HG02981 (cell line): Measurements from ENCODE around the gene CDC42EP4.
"Not testable (repeated sequence)": the region's sequence is repeated elsewhere in the genome, so short reads cannot be mapped to it uniquely, and the experiment has no call there.

Source experiments
- ATAC-seq: cut with Tn5 transposase; IDR thresholded peaks from one replicate; pipeline ENCODE4 v1.9.1; 2021; ENCODE audit warnings: mild to moderate bottlenecking, moderate library complexity; ENCODE audit not compliant: unreplicated experiment

CDC42EP4 gene

DNA sequence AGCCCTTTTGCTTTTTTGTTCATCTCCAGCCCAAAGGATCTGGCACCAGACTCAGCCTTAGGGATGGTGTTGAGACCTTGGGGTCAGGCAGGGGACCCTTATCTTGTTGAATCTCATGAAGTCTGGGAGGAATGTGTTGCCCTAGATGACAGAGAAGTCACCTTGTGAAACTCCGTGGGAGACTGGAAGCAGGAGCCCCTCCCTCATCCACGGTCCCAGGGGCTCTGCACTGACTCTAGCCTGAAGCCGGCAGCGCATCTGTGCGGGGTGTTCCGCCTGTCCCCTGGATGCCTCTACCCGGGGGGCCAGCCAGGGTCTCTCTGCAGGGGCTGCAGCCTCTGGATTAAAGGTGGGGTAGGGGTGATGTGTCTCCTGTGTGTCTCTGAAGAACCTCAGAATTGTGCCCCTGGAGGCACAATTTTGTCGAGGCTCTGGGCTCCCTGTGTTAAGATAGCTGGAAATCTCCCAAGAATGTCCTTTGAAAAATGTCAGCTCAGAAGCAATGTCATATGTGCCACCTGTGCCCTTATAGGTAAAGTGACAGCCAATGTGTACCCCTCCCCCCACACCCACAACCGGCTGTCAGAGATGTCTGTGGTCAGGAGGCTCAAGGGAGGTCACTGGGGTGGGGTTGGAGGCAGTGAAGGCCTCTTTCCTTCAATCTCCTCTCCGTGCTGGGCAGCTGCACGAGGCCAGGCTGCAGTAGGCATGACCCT is 32.1 kb upstream of the CDC42EP4 start:
- no peak for ATAC-seq

DNA sequence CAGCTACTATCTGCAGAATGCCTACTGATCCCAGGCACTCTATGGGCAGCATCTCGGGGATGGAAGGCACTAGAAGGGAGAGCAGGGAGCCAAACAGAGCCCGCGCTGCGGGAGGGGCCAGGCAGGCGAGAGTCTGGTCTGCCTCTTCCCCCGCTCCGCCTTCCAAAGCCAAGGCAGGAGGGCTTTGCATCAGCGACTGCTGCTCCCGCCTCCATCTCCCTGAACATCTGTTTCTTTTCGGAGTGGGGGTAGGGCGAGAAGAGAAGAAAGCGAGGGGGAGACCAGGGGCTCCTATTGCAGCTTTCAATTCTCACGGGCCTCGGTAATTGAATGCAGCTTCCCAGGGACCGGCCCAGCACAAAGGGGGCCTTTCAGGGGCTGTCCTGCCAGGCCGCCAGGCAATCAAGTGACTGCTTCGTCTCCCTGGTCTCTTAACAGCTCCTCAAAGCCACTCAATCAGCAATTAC is 31.4 kb upstream of the CDC42EP4 start:
- ATAC-seq = no peak

DNA sequence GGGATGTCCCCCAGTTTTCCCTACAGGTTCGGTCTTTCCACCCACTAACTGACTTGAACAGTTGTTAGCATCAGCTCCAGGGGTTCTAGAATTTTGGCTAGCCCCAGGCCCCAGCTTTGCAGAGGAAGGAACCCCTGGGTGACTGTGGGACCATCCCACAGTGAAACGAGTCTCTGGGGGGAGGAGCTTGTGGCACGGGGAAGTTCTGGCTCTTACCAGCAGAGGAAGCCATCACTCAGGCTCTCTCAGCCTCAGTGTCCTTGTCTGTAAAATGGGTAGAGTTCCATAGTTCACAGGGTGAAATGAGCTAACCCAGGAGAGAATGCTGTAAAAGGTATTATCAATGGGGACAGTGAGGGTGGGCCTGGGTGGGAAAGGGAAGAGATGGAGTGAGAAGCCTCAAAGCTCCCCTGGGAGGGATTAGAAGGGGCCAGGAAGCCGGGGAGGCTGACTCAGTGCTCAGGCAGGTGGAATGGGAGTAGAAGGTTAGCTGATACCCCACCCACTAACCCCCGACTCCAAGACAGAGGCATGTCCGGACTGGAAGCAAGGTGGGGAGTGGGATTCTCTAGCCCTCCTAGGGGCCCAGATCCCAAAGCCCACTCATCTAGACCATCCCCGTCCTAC is 30.9 kb upstream of the CDC42EP4 start:
- no peak for ATAC-seq

DNA sequence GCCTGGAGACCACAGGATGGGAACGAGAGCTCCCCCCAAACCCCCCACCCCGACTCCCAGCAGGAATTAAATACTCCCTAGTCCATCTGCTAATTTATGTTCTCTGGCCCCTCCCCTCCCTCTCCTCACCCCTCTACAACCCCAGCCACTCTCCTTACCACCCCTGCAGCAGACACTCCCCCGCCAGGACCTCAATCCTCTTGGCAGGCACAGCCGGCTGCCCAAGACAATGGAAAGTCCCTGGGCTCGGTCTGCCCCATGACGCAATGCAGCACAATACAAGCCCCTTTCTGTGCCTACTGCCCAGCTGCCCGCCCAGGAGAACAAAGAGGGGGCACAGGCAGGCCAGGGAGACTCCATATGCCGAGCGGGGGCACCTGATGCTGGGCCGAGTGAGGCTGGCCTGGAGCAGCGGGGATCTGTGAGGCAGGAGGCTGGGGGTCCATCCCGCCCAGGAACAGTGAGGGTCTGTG is 30.3 kb upstream of the CDC42EP4 start:
- ATAC-seq = no peak

DNA sequence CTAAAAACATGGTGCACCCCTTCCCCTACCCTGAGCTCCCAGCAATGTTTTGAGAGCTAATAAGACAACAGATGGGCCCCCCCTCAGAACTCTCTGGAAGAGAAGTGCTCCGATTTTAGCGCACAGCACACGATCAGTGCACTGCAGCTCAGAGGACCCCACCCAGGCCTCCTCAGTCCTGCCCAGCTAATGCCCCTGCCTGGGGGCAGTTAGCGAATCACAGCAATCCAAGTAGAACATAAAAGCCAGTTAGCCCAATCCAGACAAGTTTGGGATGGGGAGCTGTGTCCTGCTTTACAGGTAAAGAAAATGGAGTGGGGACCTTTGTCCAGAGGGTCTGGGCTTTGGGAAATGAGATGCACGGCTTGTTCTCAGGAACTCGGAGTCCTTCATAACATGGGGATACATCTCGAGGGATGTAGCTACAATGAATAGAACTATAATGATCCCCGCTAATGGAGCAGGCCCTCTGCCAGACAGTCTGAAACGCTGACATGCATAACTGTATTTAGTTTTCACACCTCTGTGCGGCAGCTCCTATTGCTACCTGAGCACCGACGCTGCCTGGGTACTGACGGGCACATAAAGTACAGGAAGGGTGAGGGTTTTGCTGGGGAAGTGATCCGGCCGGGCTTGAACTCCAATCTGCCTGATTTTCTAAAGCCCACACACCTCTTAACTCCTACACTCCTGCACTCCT is 29.7 kb upstream of the CDC42EP4 start:
- no peak for ATAC-seq

DNA sequence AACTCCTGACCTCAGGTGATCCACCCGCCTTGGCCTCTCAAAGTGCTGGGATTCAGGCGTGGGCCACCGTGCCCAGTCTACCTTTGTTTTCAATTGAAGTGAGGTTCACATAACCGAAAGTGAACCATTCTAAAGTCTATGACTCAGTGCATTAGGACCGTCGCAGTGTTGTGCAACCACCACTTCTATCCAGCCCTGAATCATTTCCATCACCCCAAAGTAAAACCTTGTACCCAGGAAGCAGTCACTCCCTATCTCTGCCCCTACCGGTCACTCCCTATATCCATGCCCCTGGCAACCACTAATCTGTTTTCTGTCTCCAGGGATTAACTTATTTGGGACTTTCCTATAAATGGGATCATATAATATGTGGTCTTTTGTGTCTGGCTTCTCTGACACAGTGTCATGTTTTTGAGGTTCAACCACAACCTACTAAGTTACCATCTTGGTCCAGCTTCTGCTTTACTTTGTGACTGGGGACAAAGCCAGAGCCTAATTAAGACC is 28.3 kb upstream of the CDC42EP4 start:
- no peak for ATAC-seq

DNA sequence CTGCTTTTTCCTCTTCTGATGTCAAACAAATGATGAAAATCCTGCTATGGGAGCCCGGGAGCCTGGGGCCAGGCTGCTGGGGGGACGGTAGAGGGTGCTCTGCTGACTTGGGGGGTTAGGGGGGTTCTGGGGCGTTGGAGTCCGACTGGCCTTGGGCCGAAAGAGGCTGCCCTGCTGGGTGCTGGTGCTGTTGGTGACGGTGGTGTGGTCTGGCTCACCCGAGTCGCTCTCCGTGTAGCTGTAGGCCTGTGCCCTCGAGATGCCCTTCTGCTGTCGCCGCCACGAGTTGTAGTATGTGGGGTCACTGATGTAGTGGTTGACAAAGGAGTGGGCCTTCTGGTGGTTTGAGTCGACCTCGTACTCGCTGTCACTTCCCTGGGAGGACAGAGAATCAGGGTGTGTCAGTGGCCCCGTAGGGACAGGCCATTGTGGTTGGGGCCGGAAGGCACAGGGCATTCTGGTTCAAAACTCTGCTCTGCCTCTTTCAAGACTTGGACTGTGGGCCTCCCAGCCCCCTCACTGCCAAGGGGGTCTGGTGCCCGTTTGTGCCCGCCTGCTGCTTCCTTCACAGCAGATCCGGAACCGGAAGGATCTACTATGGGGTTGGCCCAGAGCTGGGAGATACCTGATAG is 26.9 kb upstream of the CDC42EP4 start:
- no peak for ATAC-seq

DNA sequence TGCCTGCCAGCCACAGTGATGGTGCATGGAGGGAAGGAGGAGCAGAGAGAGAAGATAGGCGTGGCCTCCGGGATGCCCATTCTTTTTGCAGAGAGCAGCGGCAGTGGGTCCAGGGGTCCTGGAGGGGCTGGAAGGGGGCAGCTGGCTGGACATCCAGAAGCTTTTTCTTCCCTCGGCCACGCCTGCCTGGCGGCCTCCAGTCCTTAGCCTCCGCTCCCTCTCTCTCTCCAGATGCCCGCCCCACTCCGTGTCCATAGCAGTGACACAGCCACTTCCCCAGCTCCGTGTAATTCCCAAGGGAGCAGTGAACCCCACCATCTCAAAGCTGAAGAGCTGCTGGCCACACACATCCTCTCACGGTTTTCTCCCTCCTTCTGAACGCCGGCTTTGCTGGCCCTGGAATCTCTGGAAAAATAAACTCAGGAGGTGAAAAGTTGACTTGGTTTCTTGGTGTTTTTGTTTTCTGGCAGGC is 26.3 kb upstream of the CDC42EP4 start:
- ATAC-seq = no peak

DNA sequence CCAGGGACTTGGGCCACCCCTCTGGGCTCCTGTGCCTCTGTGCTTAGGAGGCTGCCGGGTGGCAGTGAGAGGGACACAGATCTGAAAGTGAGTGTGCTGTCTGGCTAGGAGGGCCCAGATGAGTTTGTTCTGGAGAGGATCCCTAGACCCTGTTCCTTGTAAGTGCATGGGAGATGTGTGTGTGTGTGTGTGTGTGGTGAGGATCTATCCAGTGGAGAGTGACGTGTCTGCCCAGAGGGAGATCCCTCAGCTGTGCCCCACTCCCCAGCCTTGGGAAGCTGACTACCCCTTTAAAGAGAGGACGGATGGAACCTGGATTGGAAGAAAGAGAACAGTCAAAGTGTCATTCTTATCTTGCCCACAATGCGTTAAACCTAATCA is 25.5 kb upstream of the CDC42EP4 start:
- no peak for ATAC-seq

DNA sequence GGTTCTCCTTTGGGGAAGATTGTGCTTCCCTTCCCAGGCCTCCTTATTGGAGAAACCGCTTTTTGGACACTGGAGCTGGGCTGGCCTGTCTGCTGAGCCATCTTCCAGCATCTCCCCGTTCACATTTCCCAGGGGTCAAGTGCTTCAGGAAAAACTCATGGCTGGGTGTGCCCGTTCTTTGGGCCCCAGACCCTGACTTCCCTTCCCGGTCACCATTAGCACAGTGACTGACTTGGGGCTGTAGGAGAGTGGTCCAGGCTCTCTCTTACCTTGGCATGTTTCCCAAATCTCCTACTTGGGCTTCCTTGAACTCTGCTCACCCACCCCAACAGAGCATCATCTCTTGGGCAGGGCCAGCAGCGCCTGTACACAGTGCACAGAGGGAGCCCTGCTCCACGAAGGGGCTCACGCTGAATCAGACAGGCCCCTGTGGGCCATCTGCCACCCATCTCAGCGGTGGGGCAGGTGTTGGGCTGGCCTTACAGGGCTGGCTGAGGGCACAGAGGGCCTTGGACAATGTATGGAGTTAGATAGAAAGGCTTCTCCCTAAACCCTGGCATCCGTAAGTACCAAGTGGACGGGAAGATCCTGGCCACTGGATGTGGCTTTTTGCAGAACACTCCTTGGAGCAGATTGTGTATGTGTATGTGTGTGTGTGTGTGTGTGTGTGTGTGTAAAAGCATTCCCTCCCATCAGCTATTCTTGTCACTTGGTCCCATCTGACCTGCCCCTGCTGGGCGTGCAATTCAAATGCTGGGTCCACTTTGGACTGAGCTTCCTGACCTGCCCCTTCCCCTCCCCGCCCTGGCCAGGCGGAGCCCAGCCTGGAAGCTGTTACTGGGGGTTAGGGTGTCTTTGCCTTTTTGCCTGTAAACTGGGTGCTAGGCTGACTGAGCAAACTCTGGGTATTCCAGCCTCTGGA is 24.9 kb upstream of the CDC42EP4 start:
- ATAC-seq = no peak

DNA sequence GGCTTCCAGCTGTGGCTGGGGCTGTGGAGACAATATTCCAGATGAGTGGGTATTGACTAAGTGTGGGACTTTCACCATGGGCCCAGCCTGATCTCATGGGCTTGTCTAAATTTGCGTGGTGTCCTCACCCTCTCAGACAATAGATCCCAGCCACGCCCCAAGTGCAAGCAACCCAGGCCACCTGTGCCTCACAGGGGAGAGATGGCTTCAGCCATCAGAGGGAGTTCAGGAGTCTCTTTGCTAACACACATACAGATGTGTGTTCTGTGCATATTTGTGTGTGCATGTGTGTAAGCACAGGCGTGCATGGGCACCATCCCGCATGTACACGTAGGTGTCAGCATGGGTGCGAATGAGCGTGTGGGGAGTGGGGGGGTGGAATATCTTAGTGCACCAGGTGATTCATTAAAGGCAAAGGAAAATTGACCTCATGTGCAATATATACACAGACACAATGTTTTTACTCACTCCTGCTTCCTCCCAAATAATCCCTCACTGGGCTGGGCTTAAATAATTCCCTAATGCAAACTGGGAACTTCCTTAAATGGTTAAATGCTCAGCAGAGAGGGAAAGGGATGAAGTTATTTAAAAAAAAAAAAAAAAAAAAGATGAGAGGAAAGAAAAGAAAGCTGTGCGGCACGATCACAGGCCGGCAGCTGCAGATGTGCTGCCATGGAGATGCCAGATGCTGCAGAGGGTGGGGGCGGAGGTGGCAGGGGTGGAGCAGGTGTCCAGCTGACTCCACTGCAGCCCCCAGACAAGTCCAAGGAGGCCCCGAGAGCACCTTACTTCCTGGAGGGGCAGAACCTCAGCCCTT is 24.0 kb upstream of the CDC42EP4 start:
- ATAC-seq = no peak

DNA sequence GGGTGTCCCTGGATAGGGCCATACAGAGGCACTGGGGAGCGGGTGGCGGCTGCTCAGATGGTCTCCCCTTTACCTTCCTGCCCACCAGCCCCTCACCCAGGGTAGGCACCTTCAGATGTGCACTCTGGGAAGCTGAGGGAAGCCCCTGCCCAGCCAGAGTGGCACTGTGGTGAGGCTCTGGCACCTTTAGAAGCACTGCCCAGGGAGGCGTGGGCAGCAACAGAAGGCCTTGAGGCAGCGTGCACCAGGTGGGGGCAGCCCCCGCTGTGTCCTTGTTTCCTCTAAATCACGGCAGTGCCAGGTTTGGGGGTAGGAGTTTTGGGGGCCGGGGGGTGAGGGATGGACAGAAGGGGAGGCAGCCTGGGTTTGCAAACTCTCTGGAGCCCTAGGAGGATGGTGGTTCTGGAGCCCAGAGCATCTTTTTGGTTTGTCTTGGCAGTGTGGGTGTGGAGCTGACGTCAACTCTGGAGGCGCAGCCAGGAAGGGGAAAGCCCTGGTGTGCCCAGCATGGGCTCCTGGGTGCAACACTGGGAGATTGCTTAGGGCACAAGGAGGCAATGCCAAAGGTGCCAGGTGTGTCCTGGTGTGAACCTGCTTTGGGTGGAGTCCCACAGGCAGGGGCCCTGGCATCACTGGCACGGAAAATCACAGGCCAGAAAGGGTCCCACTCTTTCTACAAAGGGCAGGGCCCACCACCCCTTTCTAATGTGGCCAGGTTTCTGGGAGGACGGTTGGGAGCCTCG is 23.1 kb upstream of the CDC42EP4 start:
- ATAC-seq = no peak

DNA sequence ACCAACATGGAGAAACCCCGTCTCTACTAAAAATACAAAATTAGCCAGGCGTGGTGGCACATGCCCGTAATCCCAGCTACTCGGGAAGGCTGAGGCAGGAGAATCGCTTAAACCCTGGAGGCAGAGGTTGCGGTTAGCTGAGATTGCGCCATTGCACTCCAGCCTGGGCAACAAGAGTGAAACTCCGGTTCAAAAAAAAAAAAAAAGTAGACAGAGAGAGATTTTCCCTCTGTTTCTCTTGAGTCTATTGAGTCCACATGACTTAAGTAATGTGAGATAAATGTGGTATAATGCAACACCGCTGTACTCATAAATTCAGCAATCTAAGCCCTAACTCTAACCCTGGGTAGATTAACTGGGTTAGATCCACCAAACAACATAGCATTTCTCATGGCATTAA is 21.6 kb upstream of the CDC42EP4 start:
- ATAC-seq = not testable (repeated sequence)

DNA sequence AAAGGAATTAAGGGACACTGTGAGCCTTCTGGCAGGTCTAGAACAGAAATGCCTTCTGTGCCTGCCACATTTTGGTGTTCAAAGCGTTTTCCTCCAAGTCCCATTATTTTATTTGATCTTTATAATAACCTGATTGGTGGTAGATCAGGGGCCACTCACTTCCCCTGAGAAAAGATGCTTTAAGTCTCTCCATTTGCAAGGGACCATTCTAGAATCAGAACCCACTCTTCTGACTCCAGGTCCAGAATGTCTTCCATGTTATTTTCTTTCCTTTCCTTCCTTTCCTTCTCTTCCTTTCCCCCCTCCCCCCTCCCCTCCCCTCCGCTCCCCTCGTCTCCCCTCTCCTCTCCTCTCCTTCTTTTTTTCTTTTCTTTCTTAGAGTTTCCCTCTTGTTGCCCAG is 19.3 kb upstream of the CDC42EP4 start:
- no peak for ATAC-seq

DNA sequence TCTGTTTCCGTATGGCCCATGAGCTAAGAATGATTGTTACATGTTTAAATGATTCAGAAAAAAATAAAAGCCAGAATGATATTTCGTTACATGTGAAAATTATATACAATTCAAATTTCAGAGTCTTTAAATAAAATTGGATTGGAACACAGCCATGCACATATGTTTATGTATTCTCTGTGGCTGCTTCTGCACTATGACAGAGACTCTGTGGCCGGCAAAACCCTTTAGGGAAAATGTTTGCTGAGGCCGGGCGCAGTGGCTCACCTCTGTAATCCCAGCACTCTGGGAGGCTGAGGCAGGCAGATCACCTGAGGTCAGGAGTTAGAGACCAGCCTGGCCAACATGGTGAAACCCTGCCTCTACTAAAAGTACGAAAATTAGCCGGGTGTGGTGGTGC is 15.9 kb upstream of the CDC42EP4 start:
- ATAC-seq = no peak

DNA sequence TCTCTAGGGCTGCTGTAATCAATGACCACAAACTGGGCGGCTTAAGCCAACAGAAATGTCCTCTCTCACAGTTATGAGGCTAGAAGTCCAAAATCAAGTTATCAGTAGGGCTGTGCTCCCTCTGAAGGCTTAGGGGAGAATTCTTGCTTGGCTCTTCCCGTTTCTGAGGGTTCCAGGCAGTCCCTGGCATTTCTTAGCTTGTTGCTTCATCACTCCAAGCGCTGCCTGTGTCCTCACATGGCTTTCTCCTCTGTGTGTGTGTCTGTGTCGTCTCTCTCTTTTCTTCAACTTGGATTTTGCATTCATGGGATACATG is 13.7 kb upstream of the CDC42EP4 start:
- ATAC-seq = no peak

DNA sequence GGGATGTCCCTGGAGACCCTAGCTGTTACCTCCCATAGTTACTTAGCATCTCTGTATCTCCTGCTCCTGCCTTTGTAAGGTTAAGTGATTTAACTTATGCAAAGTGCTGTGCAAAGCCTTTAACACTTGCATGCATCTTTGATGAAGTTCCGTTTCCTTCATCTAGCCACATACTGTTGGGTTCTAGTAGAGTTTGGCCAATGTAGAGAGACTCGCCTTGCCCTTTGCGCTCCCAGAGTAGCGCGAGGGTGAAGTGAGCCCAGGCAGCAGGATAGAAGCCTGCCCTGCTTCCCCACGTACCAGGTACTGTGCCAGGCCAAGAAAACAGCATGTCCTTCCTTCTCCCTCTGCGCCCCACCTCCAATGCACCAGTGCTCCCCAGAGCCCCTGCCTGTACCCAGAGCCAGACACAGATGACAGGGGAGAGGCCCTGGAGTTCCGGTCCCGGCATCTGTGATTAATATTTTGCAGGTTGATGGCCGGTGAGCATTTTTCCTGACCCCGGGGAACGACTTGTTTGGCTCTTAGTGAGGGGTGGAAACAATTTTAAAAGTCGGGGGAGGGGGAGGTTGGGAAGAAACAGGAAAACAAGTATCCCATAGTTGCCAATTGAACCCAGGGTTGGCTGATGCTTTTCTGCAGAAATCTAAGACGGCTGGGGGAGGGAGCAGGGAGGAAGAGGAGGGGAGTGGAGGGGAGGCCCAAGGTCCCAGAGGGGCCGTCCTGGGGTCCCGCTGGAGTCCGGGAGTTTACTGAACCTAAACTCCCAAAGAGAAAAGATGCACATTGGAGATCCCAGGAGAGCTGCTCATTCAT is 13.1 kb upstream of the CDC42EP4 start:
- no peak for ATAC-seq

DNA sequence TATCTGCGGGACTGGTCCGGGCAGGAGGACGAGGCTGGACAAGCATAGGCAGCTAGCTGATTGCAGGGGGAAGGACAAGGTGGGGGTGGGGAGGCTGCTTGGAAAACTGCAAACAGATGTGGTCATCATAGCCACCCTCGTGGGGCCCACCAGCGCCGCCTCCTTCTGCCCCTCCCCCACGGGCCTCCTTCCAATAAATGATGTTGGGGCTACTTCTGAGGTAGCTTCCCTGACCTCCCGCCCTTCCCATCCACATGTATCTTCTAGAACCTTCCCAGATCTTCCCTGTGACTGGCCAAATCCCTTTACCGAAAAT is 12.3 kb upstream of the CDC42EP4 start:
- ATAC-seq = no peak
